OCI-LY1 (cell line): ENCODE results near the gene HTR3B.

Experiments used
- EZH2 ChIP-seq: fragments of 200-600 bp; sonication (generic), shearing (Covaris generic); IDR thresholded peaks from 2 replicates; pipeline ENCODE4 v1.8.0; 2017; ENCODE audit warnings: borderline replicate concordance, mixed run types, mild to moderate bottlenecking, antibody characterized with exemption, low read length, moderate library complexity, mixed read lengths
- TF ChIP-seq, protein P1 (sequence below): fragments of 200-600 bp; sonication (generic), shearing (Covaris generic); IDR thresholded peaks from 2 replicates; pipeline ENCODE4 v1.5.1; 2017; ENCODE audit warnings: mild to moderate bottlenecking, antibody characterized with exemption, low read length, moderate library complexity, mixed read lengths

DNA sequence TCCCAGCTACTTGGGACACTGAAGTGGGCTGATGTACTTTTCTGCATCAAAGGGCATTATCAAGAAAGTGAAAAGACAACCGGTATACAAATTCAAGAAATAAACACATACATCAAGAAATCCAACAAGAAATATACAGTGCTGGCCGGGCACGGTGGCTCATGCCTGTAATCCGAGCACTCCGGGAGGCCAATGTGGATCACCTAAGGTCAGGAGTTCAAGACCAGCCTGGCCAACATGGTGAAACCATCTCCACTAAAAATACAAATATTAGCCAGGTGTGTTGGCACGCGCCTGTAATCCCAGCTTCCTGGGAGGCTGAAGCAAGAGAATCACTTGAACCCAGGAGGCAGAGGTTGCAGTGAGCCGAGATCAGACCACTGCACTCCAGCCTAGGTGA, 38.7 kb upstream of the HTR3B start:
- TF ChIP-seq, protein P1, sequence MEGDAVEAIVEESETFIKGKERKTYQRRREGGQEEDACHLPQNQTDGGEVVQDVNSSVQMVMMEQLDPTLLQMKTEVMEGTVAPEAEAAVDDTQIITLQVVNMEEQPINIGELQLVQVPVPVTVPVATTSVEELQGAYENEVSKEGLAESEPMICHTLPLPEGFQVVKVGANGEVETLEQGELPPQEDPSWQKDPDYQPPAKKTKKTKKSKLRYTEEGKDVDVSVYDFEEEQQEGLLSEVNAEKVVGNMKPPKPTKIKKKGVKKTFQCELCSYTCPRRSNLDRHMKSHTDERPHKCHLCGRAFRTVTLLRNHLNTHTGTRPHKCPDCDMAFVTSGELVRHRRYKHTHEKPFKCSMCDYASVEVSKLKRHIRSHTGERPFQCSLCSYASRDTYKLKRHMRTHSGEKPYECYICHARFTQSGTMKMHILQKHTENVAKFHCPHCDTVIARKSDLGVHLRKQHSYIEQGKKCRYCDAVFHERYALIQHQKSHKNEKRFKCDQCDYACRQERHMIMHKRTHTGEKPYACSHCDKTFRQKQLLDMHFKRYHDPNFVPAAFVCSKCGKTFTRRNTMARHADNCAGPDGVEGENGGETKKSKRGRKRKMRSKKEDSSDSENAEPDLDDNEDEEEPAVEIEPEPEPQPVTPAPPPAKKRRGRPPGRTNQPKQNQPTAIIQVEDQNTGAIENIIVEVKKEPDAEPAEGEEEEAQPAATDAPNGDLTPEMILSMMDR, result no peak
- TF ChIP-seq EZH2, result no peak
